Measurements from ENCODE around the gene TBC1D25. TPM values are rescaled to one million over a fixed set of nuclear protein-coding genes. Genes with fewer than 3 reads are reported as not detected.

The TBC1D25 gene
- total RNA-seq, 1 donor from 2014 or later, result 13.1 TPM

DNA sequence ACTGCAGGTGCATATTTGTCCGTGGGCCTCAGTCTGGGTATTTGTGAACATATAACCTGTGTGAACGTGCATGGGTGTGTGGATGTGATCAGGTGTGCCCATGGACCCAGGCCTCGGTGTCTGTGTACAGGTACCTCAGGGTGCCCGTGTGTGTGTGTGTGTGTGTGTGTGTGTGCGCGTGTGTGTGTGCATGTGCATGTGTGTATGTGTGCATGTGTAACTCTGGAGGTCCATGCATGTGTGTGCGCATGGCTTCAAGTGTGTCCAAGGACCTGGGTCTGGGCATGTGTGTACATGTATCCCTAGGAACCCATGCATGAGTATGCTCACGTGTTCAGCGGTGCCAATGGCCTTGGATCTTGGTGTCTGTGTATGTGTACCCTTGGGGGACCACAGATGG, 47.7 kb upstream of the TBC1D25 start:
- peaks cover 17% of the 10 kb centered on the region for H3K4me1 Mint-ChIP-seq (ENCODE audit: low read depth, unreplicated experiment)
- no peaks in the 10 kb centered on the region for H3K27me3 Mint-ChIP-seq (ENCODE audit: low read depth, unreplicated experiment)
- Histone ChIP-seq H3K36me3 (ENCODE audit: insufficient read depth, low read length) (no peaks in the 10 kb centered on the region), H3K27me3 (ENCODE audit: insufficient read depth, low read length) (no peaks in the 10 kb centered on the region), H3K27ac (ENCODE audit: low read depth, low read length) (peak overlapping the region; percentile 60), H2AFZ (ENCODE audit: low read depth, low read length) (peak overlapping the region; percentile 10), H4K20me1 (ENCODE audit: insufficient read depth, low read length) (no peaks in the 10 kb centered on the region), H3K9ac (ENCODE audit: low read length) (peak overlapping the region; percentile 43), H3K79me2 (ENCODE audit: insufficient read depth, low read length) (no peaks in the 10 kb centered on the region), H3K4me2 (ENCODE audit: low read length) (peak overlapping the region; percentile 57), H3K4me1 (ENCODE audit: insufficient read depth, low read length) (peaks cover 35% of the 10 kb centered on the region), H3K9me3 (ENCODE audit: insufficient read depth, low read depth, low read length) (no peaks in the 10 kb centered on the region), H3K4me3 (ENCODE audit: insufficient read depth, low read depth, low read length) (no peak overlapping the region)
- FAIRE-seq, result peak; percentile 73
- DNase-seq (ENCODE audit: low read depth), result no peak
- TF ChIP-seq EZH2 (IDR thresholded peaks at IDR 0.05; ENCODE audit: insufficient read depth, low read length) (no peak), CTCF (IDR thresholded peaks at IDR 0.05; ENCODE audit: insufficient read depth, low read depth, low read length) (no peak)
- H3K4me3 Mint-ChIP-seq (ENCODE audit: unreplicated experiment), result no peak overlapping the region
- peaks cover 4% of the 10 kb centered on the region for H3K36me3 Mint-ChIP-seq (ENCODE audit: low read depth, unreplicated experiment)
- H3K27ac Mint-ChIP-seq (ENCODE audit: unreplicated experiment), result peak overlapping the region; percentile 78
- H3K9me3 Mint-ChIP-seq (ENCODE audit: unreplicated experiment), result peaks cover 2% of the 10 kb centered on the region

DNA sequence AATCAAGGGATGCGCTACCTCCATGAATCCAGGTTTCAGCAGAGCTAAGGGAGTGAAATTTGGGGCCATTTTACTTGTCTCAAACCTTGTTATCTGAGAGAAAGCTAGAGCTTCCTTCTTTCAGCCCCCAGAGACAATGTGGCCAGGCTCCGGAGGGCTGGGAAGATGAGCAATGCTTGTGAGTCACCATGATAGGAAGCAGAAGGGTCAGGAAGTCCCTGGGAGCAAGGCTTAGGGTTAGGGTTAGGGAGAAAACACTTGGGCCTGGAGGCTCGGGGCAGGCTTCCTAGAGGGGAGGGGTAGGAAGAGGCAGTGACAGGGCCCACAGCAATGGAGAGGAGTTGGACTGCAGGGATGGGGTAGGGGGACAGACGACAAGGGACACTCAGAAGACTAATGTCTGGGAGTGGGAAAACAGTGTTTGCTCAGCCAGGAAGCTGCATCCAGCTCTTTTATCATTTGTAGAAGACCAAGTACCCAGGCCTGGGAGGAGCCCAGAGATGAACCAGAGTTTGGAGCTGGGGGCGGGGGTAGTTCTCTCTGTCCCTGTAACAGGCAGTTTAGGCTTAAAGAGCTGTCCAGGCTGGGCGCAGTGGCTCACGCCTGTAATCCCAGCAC, 47.1 kb upstream of the TBC1D25 start:
- H3K27ac Mint-ChIP-seq (ENCODE audit: unreplicated experiment), result peak overlapping the region; percentile 78

More for the DNA sequence above, 47.1 kb upstream of the TBC1D25 start:
- peak overlapping the region; percentile 60 for H3K27ac ChIP-seq (ENCODE audit: low read depth, low read length)
- H3K4me3 ChIP-seq (ENCODE audit: insufficient read depth, low read depth, low read length), result no peak overlapping the region
- H3K4me1 ChIP-seq (ENCODE audit: insufficient read depth, low read length), result peaks cover 32% of the 10 kb centered on the region
- peaks cover 13% of the 10 kb centered on the region for H3K4me1 Mint-ChIP-seq (ENCODE audit: low read depth, unreplicated experiment)
- no peaks in the 10 kb centered on the region for H3K36me3 Mint-ChIP-seq (ENCODE audit: low read depth, unreplicated experiment)
- peaks cover 2% of the 10 kb centered on the region for H3K9me3 Mint-ChIP-seq (ENCODE audit: unreplicated experiment)
- DNase-seq (ENCODE audit: low read depth), result no peak
- no peak for TF ChIP-seq CTCF (IDR thresholded peaks at IDR 0.05; ENCODE audit: insufficient read depth, low read depth, low read length)
- no peak for TF ChIP-seq EZH2 (IDR thresholded peaks at IDR 0.05; ENCODE audit: insufficient read depth, low read length)
- H3K4me3 Mint-ChIP-seq (ENCODE audit: unreplicated experiment), result peak overlapping the region; percentile 40
- no peaks in the 10 kb centered on the region for H3K27me3 Mint-ChIP-seq (ENCODE audit: low read depth, unreplicated experiment)
- H3K27me3 ChIP-seq (ENCODE audit: insufficient read depth, low read length), result no peaks in the 10 kb centered on the region
- peak; percentile 85 for FAIRE-seq
- H3K4me2 ChIP-seq (ENCODE audit: low read length), result peak overlapping the region; percentile 57
- no peak overlapping the region for H2AFZ ChIP-seq (ENCODE audit: low read depth, low read length)
- no peaks in the 10 kb centered on the region for H3K79me2 ChIP-seq (ENCODE audit: insufficient read depth, low read length)
- no peaks in the 10 kb centered on the region for H4K20me1 ChIP-seq (ENCODE audit: insufficient read depth, low read length)
- peak overlapping the region; percentile 43 for H3K9ac ChIP-seq (ENCODE audit: low read length)
- no peaks in the 10 kb centered on the region for H3K36me3 ChIP-seq (ENCODE audit: insufficient read depth, low read length)
- H3K9me3 ChIP-seq (ENCODE audit: insufficient read depth, low read depth, low read length), result no peaks in the 10 kb centered on the region

All from astrocyte (in vitro differentiated cells and primary cell).